Umbilical cord (tissue), 2 donors: ENCODE data around the gene NINL. TPM values are rescaled to one million over a fixed set of nuclear protein-coding genes. Genes with fewer than 3 reads are reported as not detected.
A peak's percentile ranks its signal among the peaks of the same experiment; 100 is the strongest.

Experiments used
- DNase-seq: peaks from one replicate; pipeline ENCODE4 v3.0.0-alpha.2; 2015; ENCODE audit warnings: low spot score
- total RNA-seq: library from RNA; depleted of rRNA; stranded (reverse); fragments of >200 nt; gene quantifications from one replicate; pipeline ENCODE4 v1.2.3, GENCODE V29; 2014; ENCODE audit warnings: low replicate concordance; ENCODE audit not compliant: insufficient read depth

Gene NINL
- total RNA-seq, 1 donor from 2014 or later, result 17.6 TPM

- DNase-seq, result no peak
Observed at GRCh38 chr20:25533920-25534700, 51.2 kb downstream of the NINL start.

DNA sequence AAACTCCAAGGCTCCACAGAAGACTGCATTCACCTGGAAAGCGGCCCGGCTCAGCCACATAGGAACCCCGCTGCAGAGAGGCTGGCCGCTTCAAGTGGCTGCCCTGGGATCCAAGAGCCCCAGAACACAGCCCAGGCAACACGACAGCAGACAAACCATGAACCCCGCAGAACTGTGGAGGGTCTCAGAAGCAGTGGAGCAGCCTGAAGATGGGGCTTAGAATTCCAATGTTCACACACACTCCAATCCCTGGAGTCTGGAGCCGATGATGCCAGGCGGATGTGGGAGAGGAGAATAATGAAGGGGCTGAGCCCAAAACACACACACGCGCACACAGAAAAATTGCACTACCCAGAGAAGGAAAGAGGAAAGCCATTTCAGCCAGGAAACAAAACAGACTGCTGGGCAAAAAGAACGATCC is 52.4 kb downstream of the NINL start:
- DNase-seq, result no peak

GRCh38 chr20:25532015-25532751 is 53.1 kb downstream of the NINL start:
- no peak for DNase-seq

DNA sequence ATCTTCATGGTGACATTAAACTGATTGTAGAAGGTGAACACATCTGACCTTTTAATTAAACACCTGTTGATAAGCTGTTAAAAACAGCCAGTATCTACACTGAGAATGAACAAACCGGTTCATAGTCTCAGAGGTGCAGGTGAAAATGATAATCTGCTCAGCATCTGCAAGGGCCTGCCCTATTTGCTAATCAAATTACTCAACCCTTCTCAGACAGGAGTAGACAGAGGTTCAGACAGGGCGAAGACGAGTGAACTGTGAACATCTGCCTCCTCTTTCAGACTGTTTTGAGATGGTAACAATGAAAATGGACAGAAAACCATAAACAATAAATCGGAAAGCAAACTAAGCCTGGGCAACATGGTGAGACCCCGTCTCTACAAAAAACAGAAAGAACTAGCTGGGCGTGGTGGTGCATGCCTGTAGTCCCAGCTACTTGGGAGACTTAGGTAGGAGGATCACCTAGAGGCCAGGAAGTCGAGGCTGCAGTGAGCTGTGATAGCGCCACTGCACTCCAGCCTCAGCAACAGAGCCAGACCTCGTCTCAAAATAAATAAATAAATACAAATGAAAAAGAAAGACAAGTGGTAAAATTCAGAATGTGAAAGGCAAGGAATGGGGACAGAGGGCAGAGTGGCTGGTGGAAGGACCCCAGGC is 55.9 kb downstream of the NINL start:
- no peak for DNase-seq

- no peak for DNase-seq
Observed at GRCh38 chr20:25527949-25528348, 57.4 kb downstream of the NINL start.

DNA sequence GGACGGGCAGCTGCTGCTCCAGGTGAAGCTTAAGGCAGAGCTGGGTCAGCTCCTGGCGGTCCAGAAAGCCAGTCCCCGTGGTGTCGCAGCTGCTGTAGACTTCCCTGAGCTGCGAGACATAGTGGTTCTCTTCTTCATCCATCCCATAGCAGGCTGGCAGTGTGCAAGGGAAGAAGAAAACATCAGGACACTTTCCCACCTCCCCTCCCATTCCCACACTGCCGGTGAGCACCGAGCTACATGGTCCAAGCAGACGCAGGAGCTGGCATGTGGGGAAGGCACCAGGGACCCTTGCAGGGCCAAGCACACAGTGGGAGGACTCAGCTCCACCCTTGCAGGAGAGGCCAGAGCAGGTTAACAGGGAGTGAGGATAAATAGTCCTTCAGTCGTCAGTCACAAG is 58.9 kb downstream of the NINL start:
- DNase-seq, result no peak

DNA sequence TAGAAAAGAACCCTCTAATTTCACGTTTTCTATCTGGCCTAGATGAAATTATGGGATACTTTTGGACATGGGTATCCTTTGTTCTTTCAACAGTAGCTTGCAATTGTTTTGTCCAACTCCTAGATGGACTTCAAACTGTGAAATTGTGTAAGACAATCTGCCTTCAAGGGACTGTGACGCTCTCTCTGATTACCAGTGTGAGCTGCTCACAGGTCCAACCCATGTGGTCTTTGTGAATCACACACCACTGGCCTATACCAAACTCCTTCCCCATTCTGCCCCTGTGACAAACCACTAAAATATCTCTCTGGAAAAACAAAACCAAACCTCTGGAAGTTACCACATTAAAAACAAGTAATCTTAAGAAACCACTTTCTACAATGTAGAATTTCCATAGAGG is 59.5 kb downstream of the NINL start:
- no peak for DNase-seq

DNA sequence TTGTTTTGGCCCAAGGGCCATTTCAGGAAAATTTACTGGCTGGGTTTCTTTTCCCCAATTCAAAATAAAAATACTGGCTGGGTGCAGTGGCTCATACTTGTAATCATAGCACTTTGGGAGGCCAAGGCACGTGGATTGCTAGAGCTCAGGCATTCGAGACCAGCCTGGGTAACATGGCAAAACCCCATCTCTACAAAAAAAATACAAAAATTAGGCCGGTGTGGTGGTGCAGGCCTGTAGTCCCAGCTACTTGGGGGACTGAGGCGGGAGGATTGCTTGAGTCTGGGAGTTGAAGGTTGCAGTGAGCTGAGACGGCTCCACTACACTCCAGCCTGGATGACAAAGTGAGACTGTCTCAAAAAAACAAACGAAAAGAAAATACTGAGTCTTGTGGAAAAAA is 60.0 kb downstream of the NINL start:
- no peak for DNase-seq

- DNase-seq, result no peak
Observed at GRCh38 chr20:25521382-25521781, 63.9 kb downstream of the NINL start.

- no peak for DNase-seq
Observed at GRCh38 chr20:25517124-25517523, 68.2 kb downstream of the NINL start.

DNA sequence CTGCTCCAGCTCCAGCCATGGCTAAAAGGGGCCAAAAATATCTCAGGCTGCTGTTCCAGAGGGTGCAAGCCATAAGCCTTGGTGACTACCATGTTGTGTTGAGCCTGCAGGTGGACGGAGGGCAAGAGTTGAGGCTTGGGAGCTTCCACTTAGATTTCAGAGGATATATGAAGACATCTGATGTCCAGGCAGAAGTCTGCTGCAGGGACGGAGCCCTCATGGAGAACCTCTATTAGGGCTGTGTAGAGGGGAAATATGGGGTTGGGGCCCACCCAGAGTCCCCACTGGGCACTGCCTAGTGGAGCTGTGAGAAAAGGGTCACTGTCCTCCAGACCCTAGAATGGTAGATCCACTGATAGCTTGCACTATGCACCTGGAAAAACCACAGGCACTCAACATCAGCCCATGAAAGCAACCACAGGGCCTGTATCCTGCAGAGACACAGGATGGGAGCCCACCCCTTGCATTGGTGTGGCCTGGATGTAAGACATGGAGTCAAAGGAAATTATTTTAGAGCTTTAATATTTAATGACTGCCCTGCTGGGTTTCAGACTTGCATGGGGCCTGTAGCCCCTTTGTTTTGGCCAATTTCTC is 70.5 kb downstream of the NINL start:
- no peak for DNase-seq

GRCh38 chr20:25514195-25514594 is 71.1 kb downstream of the NINL start:
- DNase-seq, result no peak

- DNase-seq, result no peak
Observed at GRCh38 chr20:25512709-25513108, 72.6 kb downstream of the NINL start.

DNA sequence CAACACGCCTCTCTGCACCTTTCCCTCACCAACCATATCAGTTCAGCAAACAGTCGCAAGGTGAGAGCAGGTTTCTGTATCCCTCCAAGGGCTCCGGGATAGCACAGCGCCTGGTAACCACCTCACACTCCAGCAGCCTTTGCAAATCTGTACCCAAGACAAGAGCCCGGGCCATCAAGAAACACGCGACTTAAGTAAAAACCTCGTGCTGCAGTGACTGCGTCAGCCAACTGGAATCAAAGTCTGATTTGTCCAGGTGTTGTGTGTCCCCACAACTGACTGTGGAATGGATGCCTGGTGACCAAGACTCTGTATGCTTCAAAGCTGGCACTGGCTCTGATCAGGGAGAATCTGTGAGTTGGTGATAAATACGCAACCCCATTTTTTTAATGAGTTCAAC is 74.1 kb downstream of the NINL start:
- DNase-seq, result no peak

GRCh38 chr20:25510721-25511120 is 74.6 kb downstream of the NINL start:
- DNase-seq, result no peak

GRCh38 chr20:25510202-25510601 is 75.1 kb downstream of the NINL start:
- DNase-seq, result no peak

DNA sequence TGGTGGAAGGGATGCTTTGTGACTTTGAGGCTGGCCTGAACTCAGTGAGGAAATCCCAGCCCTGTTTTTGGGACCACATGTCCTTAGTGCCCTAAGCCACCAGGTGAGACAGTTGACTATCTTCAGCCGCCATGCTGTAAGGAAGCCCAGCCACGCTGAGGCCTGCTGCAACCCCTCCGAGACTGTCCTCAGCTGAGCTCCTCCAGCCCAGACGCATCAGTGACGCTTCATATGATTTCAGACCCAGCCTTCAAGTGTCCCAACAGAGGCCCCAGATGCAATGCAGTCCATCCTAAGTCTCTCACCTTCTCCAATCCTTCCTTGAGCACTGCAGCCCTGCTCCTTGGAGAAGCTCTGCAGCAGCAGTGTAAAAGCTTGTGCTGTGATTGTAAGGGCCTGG is 76.2 kb downstream of the NINL start:
- DNase-seq, result no peak

GRCh38 chr20:25508083-25508770 is 77.1 kb downstream of the NINL start:
- peak; percentile 75 for DNase-seq

GRCh38 chr20:25507385-25508082 is 77.8 kb downstream of the NINL start:
- no peak for DNase-seq

- no peak for DNase-seq
Observed at GRCh38 chr20:25504366-25505135, 80.8 kb downstream of the NINL start.
